ENCODE results near the gene PLRG1.
"Not testable (repeated sequence)": the region's sequence is repeated elsewhere in the genome, so short reads cannot be mapped to it uniquely, and the experiment has no call there.

The PLRG1 gene

GRCh38 chr4:154549894-154550790 lies at the start of gene PLRG1:
TSS of gene PLRG1 (minus strand) at chr4:154550400. CDS start at chr4:154550308, 92 bp downstream.
- peak; percentile 92 for DNase-seq

GRCh38 chr4:154597798-154598774 lies 47.9 kb upstream of the PLRG1 start:
- DNase-seq = no peak

GRCh38 chr4:154597281-154597680 lies 47.1 kb upstream of the PLRG1 start:
- DNase-seq = not testable (repeated sequence)

- no peak for DNase-seq
Observed at GRCh38 chr4:154595807-154596206, 45.6 kb upstream of the PLRG1 start.

- not testable (repeated sequence) for DNase-seq
Observed at GRCh38 chr4:154594343-154594742, 44.1 kb upstream of the PLRG1 start.

- DNase-seq = no peak
Observed at GRCh38 chr4:154593868-154594267, 43.7 kb upstream of the PLRG1 start.

- no peak for DNase-seq
Observed at GRCh38 chr4:154591890-154592289, 41.7 kb upstream of the PLRG1 start.

- no peak for DNase-seq
Observed at GRCh38 chr4:154590329-154591006, 40.3 kb upstream of the PLRG1 start, which contains the start of gene FGA. TSS of gene FGA (minus strand) at chr4:154590742. CDS start at chr4:154590687, 55 bp downstream.

- no peak for DNase-seq
Observed at GRCh38 chr4:154589296-154590197, 39.3 kb upstream of the PLRG1 start.

GRCh38 chr4:154588198-154588597 lies 38.0 kb upstream of the PLRG1 start:
- no peak for DNase-seq

- no peak for DNase-seq
Observed at GRCh38 chr4:154586296-154587033, 36.3 kb upstream of the PLRG1 start.

- no peak for DNase-seq
Observed at GRCh38 chr4:154585369-154586018, 35.3 kb upstream of the PLRG1 start.

GRCh38 chr4:154584259-154584658 lies 34.1 kb upstream of the PLRG1 start:
- no peak for DNase-seq

GRCh38 chr4:154583677-154584076 lies 33.5 kb upstream of the PLRG1 start:
- no peak for DNase-seq

GRCh38 chr4:154583230-154583629 lies 33.0 kb upstream of the PLRG1 start:
- no peak for DNase-seq

- no peak for DNase-seq
Observed at GRCh38 chr4:154582723-154583122, 32.5 kb upstream of the PLRG1 start.

GRCh38 chr4:154579927-154580326 lies 29.7 kb upstream of the PLRG1 start:
- DNase-seq = no peak

GRCh38 chr4:154578919-154579318 lies 28.7 kb upstream of the PLRG1 start:
- DNase-seq = no peak

GRCh38 chr4:154577324-154577723 lies 27.1 kb upstream of the PLRG1 start:
- no peak for DNase-seq

GRCh38 chr4:154574311-154574710 lies 24.1 kb upstream of the PLRG1 start:
- DNase-seq = no peak

All from EL (cell line).